HepG2 (cell line): ENCODE measurements around the gene SPRED2. TPM values are rescaled to one million over a fixed set of nuclear protein-coding genes. Genes with fewer than 3 reads are reported as not detected.

ENCODE experiments used
- NPAS2 ChIP-seq: sonication (generic); formaldehyde crosslinking; IDR thresholded peaks from 2 replicates; pipeline ENCODE4 v1.8.0; 2022; ENCODE audit warnings: mild to moderate bottlenecking, missing genetic modification reagents, borderline replicate concordance
- POGZ ChIP-seq: sonication (generic); formaldehyde crosslinking; IDR thresholded peaks from 2 replicates; pipeline ENCODE4 v1.4.0; 2020; ENCODE audit warnings: mild to moderate bottlenecking, missing genetic modification reagents
- SSRP1 ChIP-seq: IDR thresholded peaks from 2 replicates; pipeline ENCODE4 v1.6.1; 2016; ENCODE audit warnings: control low read depth
- SUZ12 ChIP-seq: fragments of 150-350 bp; IDR thresholded peaks from 2 replicates; pipeline ENCODE4 v1.6.1; 2014; ENCODE audit warnings: low read depth, low read length
- TFDP1 ChIP-seq: IDR thresholded peaks from 2 replicates; pipeline ENCODE4 v1.6.1; 2016; ENCODE audit warnings: missing compliant biosample characterization, missing genetic modification reagents, borderline replicate concordance
- THAP9 ChIP-seq: sonication (generic); formaldehyde crosslinking; IDR thresholded peaks from 2 replicates; pipeline ENCODE4; 2020; ENCODE audit warnings: missing genetic modification reagents, mild to moderate bottlenecking, borderline replicate concordance
- ZNF770 ChIP-seq: sonication (generic); formaldehyde crosslinking; IDR thresholded peaks from 2 replicates; pipeline ENCODE4 v1.5.0; 2020; ENCODE audit warnings: mild to moderate bottlenecking, missing genetic modification reagents
- ZNF841 ChIP-seq: sonication (generic); formaldehyde crosslinking; IDR thresholded peaks from 2 replicates; pipeline ENCODE4 v1.8.1; 2023; ENCODE audit warnings: missing genetic modification reagents, borderline replicate concordance
- ZXDC ChIP-seq: sonication (generic); formaldehyde crosslinking; IDR thresholded peaks from 2 replicates; pipeline ENCODE4 v1.5.0; 2020; ENCODE audit warnings: mild to moderate bottlenecking, missing genetic modification reagents
- polyA plus RNA-seq, 8 experiments: library from polyadenylated mRNA; depleted of rRNA in 3 of 8; stranded (reverse) in 7 of 8; unstranded in 1 of 8; fragments of >200 nt; fragmentation: Illumina TruSeq in 4 of 8; extraction: Trizol in 4 of 8; gene quantifications; 2 replicates each; pipeline versions ENCODE4 v1.2.1 to v1.2.3, GENCODE V29; 2011 to 2016; ENCODE audit warnings: low read depth in 4 of 8, missing spikeins in 1 of 8, mixed read lengths in 1 of 8; ENCODE audit not compliant: insufficient read depth in 1 of 8
- total RNA-seq, 5 experiments: library from RNA; depleted of rRNA; stranded (reverse); fragments of >200 nt; fragmentation: Illumina TruSeq; extraction: Trizol; gene quantifications; 2 replicates each; pipeline ENCODE4 v1.2.3, GENCODE V29; 2016; ENCODE audit warnings: low read depth in 1 of 5

SPRED2 gene
- total and polyA plus RNA-seq, 2 of the 13 experiments (the other 11 are each of a cell fraction or from before 2014, with no cell fraction given), result 13.0 to 37.0 TPM

GRCh38 chr2:65402780-65403528, 29.4 kb downstream of the SPRED2 start (continued):
- TF ChIP-seq ZNF770 (CRISPR knock-in tag) (peak; percentile 83), SSRP1 (CRISPR knock-in tag) (no peak), POGZ (no peak), ZNF841 (CRISPR knock-in tag) (no peak), TFDP1 (CRISPR knock-in tag) (no peak), THAP9 (CRISPR knock-in tag) (peak; percentile 22; the same call in 1 of the 2 replicates), SUZ12 (no peak), NPAS2 (CRISPR knock-in tag) (no peak), ZXDC (no peak)
- TF ChIP-seq, all 625 proteins: peak for 4
